Thyroid gland (tissue), 4 donors: Measurements from ENCODE around the gene TEX28. TPM values are rescaled to one million over a fixed set of nuclear protein-coding genes. Genes with fewer than 3 reads are reported as not detected.
"Not testable (repeated sequence)": the region's sequence is repeated elsewhere in the genome, so short reads cannot be mapped to it uniquely, and the experiment has no call there.

ENCODE experiments used
- DNase-seq, 2 donors: peaks; one replicate each; pipeline ENCODE4 v3.0.0-alpha.2; 2019
- H3K27ac ChIP-seq, 3 donors: fragments of 200-600 bp; sonication (generic); 1 replicate in 2 of 3; 2 replicates in 1 of 3; pipeline ENCODE4 v1.5.1; 2016 to 2019; ENCODE audit warnings: mild to moderate bottlenecking in 1 of 3, moderate library complexity in 1 of 3
- H3K27me3 ChIP-seq: fragments of 200-600 bp; sonication (generic); one replicate; pipeline ENCODE4 v1.5.1; 2019
- H3K36me3 ChIP-seq, 2 donors: fragments of 200-600 bp; sonication (generic); one replicate each; pipeline ENCODE4 v1.5.1; 2016 to 2019
- H3K4me1 ChIP-seq, 2 donors: fragments of 200-600 bp; sonication (generic); one replicate each; pipeline ENCODE4 v1.5.1; 2017 to 2019
- H3K4me3 ChIP-seq, 3 donors: fragments of 200-600 bp; sonication (generic); replicated peaks in 1 of 3; 1 replicate in 2 of 3; 2 replicates in 1 of 3; pipeline ENCODE4 v1.5.1; 2016; ENCODE audit warnings: mild to moderate bottlenecking in 1 of 3
- H3K9me3 ChIP-seq: fragments of 200-600 bp; sonication (generic); one replicate; pipeline ENCODE4 v1.5.1; 2017
- WGBS, 2 donors: methylation state at CpG; one replicate each; pipeline ENCODE4 v1.1.5; 2017; 5-methylcytosine and 5-hydroxymethylcytosine counted together
- intact Hi-C: fragments of 100-400 bp; cut with DNase I; formaldehyde crosslinking; loops from one replicate; pipeline ENCODE4 v1.15.1; 2023
- total RNA-seq, 4 donors: library from RNA; depleted of rRNA; stranded (reverse); fragments of >200 nt; gene quantifications; one replicate each; pipeline ENCODE4 v1.2.3, GENCODE V29; 2016

TEX28 gene
- total RNA-seq, 4 donors from 2014 or later: not detected

- WGBS, 2 donors: no CpG with 5 or more reads among the region's 10 CpGs
Observed at GRCh38 chrX:154248076-154248475, 46.8 kb downstream of the TEX28 start.

GRCh38 chrX:154247377-154248045 lies 47.4 kb downstream of the TEX28 start:
- 40% methylated on average over 1 of the region's 17 CpGs; no CpG with 5 or more reads in 1 of the 2 donors for WGBS, 2 donors
- DNase-seq, intact Hi-C loops, H3K27ac ChIP-seq, H3K4me3 ChIP-seq, H3K4me1 ChIP-seq, H3K36me3 ChIP-seq, H3K9me3 ChIP-seq, H3K27me3 ChIP-seq: not testable (repeated sequence)

More at GRCh38 chrX:154248076-154248475, 46.8 kb downstream of the TEX28 start:
- H3K9me3 ChIP-seq, DNase-seq, intact Hi-C loops, H3K36me3 ChIP-seq, H3K27ac ChIP-seq, H3K27me3 ChIP-seq, H3K4me3 ChIP-seq, H3K4me1 ChIP-seq: not testable (repeated sequence)

GRCh38 chrX:154239982-154240503 lies 54.9 kb downstream of the TEX28 start:
- DNase-seq, H3K9me3 ChIP-seq, H3K27me3 ChIP-seq, intact Hi-C loops, H3K4me1 ChIP-seq, H3K4me3 ChIP-seq, H3K27ac ChIP-seq, H3K36me3 ChIP-seq: not testable (repeated sequence)
- 89 to 94% methylated on average over 4 to 6 of the region's 8 CpGs for WGBS, 2 donors

GRCh38 chrX:154238939-154239559 lies 55.9 kb downstream of the TEX28 start:
- WGBS, 2 donors: 71 to 89% methylated on average over 1 to 6 of the region's 11 CpGs
- H3K9me3 ChIP-seq, H3K27ac ChIP-seq: not testable (repeated sequence)

GRCh38 chrX:154233620-154234019 lies 61.3 kb downstream of the TEX28 start:
- H3K27ac ChIP-seq, H3K27me3 ChIP-seq, H3K4me1 ChIP-seq, H3K36me3 ChIP-seq, DNase-seq, H3K9me3 ChIP-seq, H3K4me3 ChIP-seq, intact Hi-C loops: not testable (repeated sequence)
- WGBS, 2 donors: no CpG with 5 or more reads among the region's 16 CpGs

More at GRCh38 chrX:154238939-154239559, 55.9 kb downstream of the TEX28 start:
- DNase-seq, H3K27me3 ChIP-seq, H3K4me3 ChIP-seq, H3K4me1 ChIP-seq, intact Hi-C loops, H3K36me3 ChIP-seq: not testable (repeated sequence)

GRCh38 chrX:154231443-154231842 lies 63.5 kb downstream of the TEX28 start:
- H3K27ac ChIP-seq, H3K4me1 ChIP-seq, H3K9me3 ChIP-seq, H3K36me3 ChIP-seq, intact Hi-C loops, H3K27me3 ChIP-seq, DNase-seq, H3K4me3 ChIP-seq: not testable (repeated sequence)
- no CpG with 5 or more reads among the region's 3 CpGs for WGBS, 2 donors

GRCh38 chrX:154226706-154227105 lies 68.2 kb downstream of the TEX28 start:
- H3K4me1 ChIP-seq, H3K27me3 ChIP-seq, H3K27ac ChIP-seq, H3K36me3 ChIP-seq, H3K9me3 ChIP-seq, intact Hi-C loops, H3K4me3 ChIP-seq, DNase-seq: not testable (repeated sequence)
- no CpG with 5 or more reads among the region's 9 CpGs for WGBS, 2 donors

- H3K9me3 ChIP-seq, H3K4me3 ChIP-seq, DNase-seq, H3K27ac ChIP-seq, H3K36me3 ChIP-seq, intact Hi-C loops, H3K4me1 ChIP-seq, H3K27me3 ChIP-seq: not testable (repeated sequence)
- no CpG with 5 or more reads among the region's 6 CpGs for WGBS, 2 donors
Observed at GRCh38 chrX:154225292-154225691, 69.6 kb downstream of the TEX28 start.

Other genes starting within 250 kb of the TEX28 start
- gene MECP2, start 197.4 kb downstream of the TEX28 start, total RNA-seq: 10 to 100 TPM; 47.7 to 93.3 (median 61.1) TPM
- gene OPN1LW, start 150.9 kb downstream of the TEX28 start, total RNA-seq: not detected
- not detected for gene OPN1MW, start 112.5 kb downstream of the TEX28 start, total RNA-seq
- not detected for gene OPN1MW2, start 75.4 kb downstream of the TEX28 start, total RNA-seq
- not detected for gene OPN1MW3, start 37.5 kb downstream of the TEX28 start, total RNA-seq
- under 1 TPM in 2 of 4 donors, not detected in 2; 0.54 to 0.89 TPM for gene TKTL1, start 671 bp upstream of the TEX28 start, total RNA-seq
- gene FLNA, start 79.5 kb upstream of the TEX28 start, total RNA-seq: 100 to 1,000 TPM; 143 to 553 (median 291) TPM
- 10 to 100 TPM; 36.5 to 71.6 (median 57.2) TPM for gene EMD, start 84.2 kb upstream of the TEX28 start, total RNA-seq
- gene RPL10, start 103.3 kb upstream of the TEX28 start, total RNA-seq: 1,000 to 10,000 TPM; 1,199 to 6,548 (median 3,258) TPM
- gene DNASE1L1, start 114.1 kb upstream of the TEX28 start, total RNA-seq: 10 to 100 TPM; 40.7 to 92.9 (median 61.6) TPM
- gene TAFAZZIN, start 116.4 kb upstream of the TEX28 start, total RNA-seq: 10 to 100 TPM; 41.1 to 75.9 (median 59.0) TPM
- 100 to 1,000 TPM in 1 of 4 donors, 10 to 100 TPM in 3; 69.0 to 172 (median 84.4) TPM for gene ATP6AP1, start 133.6 kb upstream of the TEX28 start, total RNA-seq
- 10 to 100 TPM; 59.7 to 86.2 (median 78.1) TPM for gene GDI1, start 142.0 kb upstream of the TEX28 start, total RNA-seq
- gene FAM50A, start 149.0 kb upstream of the TEX28 start, total RNA-seq: 10 to 100 TPM; 39.9 to 76.3 (median 47.4) TPM
- 10 to 100 TPM in 2 of 4 donors, 1 to 10 TPM in 2; 3.9 to 20.7 (median 14.1) TPM for gene PLXNA3, start 163.2 kb upstream of the TEX28 start, total RNA-seq
- 10 to 100 TPM; 10.2 to 18.9 (median 12.6) TPM for gene LAGE3, start 184.2 kb upstream of the TEX28 start, total RNA-seq
- 10 to 100 TPM; 32.9 to 63.4 (median 41.3) TPM for gene UBL4A, start 191.5 kb upstream of the TEX28 start, total RNA-seq
- gene SLC10A3, start 195.5 kb upstream of the TEX28 start, total RNA-seq: 10 to 100 TPM; 21.9 to 40.6 (median 29.3) TPM
- 10 to 100 TPM; 56.3 to 67.7 (median 65.3) TPM for gene FAM3A, start 221.1 kb upstream of the TEX28 start, total RNA-seq